Measurements from ENCODE around the gene CELSR3.
A peak's percentile ranks its signal among the peaks of the same experiment; 100 is the strongest.

Gene CELSR3

GRCh38 chr3:48688032-48688736, 25.5 kb upstream of the CELSR3 start:
- no peak for DNase-seq (ENCODE audit: low read depth)
- no peak for TF ChIP-seq CTCF (IDR thresholded peaks at IDR 0.05; ENCODE audit: control insufficient read depth, extremely low read depth, insufficient read depth)
- no peak overlapping the region for H3K4me3 ChIP-seq (ENCODE audit: low read depth, low read length)

GRCh38 chr3:48687220-48687678, 24.6 kb upstream of the CELSR3 start:
- no peak overlapping the region for H3K4me3 ChIP-seq (ENCODE audit: low read depth, low read length)
- no peak for DNase-seq (ENCODE audit: low read depth)
- TF ChIP-seq CTCF (IDR thresholded peaks at IDR 0.05; ENCODE audit: control insufficient read depth, extremely low read depth, insufficient read depth), result no peak

- no peak overlapping the region for H3K4me3 ChIP-seq (ENCODE audit: low read depth, low read length)
- DNase-seq (ENCODE audit: low read depth), result no peak
These were observed 24.0 kb upstream of the CELSR3 start for GRCh38 chr3:48686538-48687219.

GRCh38 chr3:48685603-48686511, 23.2 kb upstream of the CELSR3 start, which contains the start of gene NCKIPSD:
Gene NCKIPSD (minus strand): TSS chr3:48685915. CDS start chr3:48685807, 108 bp downstream.
- H3K4me3 ChIP-seq (ENCODE audit: low read depth, low read length), result peak within 1 kb of the TSS; percentile 98
- peak; percentile 36 for DNase-seq (ENCODE audit: low read depth)
- peak; percentile 96 for TF ChIP-seq CTCF (IDR thresholded peaks at IDR 0.05; ENCODE audit: control insufficient read depth, extremely low read depth, insufficient read depth)

More at GRCh38 chr3:48686538-48687219, 24.0 kb upstream of the CELSR3 start:
- TF ChIP-seq CTCF (IDR thresholded peaks at IDR 0.05; ENCODE audit: control insufficient read depth, extremely low read depth, insufficient read depth), result no peak

- no peak for DNase-seq (ENCODE audit: low read depth)
- H3K4me3 ChIP-seq (ENCODE audit: low read depth, low read length), result peak overlapping the region; percentile 98
- no peak for TF ChIP-seq CTCF (IDR thresholded peaks at IDR 0.05; ENCODE audit: control insufficient read depth, extremely low read depth, insufficient read depth)
These were observed 22.6 kb upstream of the CELSR3 start for GRCh38 chr3:48685293-48685602.

- H3K4me3 ChIP-seq (ENCODE audit: low read depth, low read length), result peak overlapping the region; percentile 98
- no peak for TF ChIP-seq CTCF (IDR thresholded peaks at IDR 0.05; ENCODE audit: control insufficient read depth, extremely low read depth, insufficient read depth)
- no peak for DNase-seq (ENCODE audit: low read depth)
These were observed 21.9 kb upstream of the CELSR3 start for GRCh38 chr3:48684480-48685143.
